H9 (cell line): ENCODE data around the gene MIB2. TPM values are rescaled to one million over a fixed set of nuclear protein-coding genes. Genes with fewer than 3 reads are reported as not detected.
"Not testable (repeated sequence)": the region's sequence is repeated elsewhere in the genome, so short reads cannot be mapped to it uniquely, and the experiment has no call there.

Source experiments
- DNase-seq: peaks from one replicate; pipeline ENCODE4 v3.0.0-alpha.2; 2017
- H2AFZ ChIP-seq: one replicate; pipeline ENCODE4 v1.6.1; 2013; ENCODE audit warnings: mild to moderate bottlenecking, low read length, control low read depth, moderate library complexity
- H2AK5ac ChIP-seq: 2 replicates; pipeline ENCODE4 v1.6.1; 2013; ENCODE audit warnings: low read length, control low read depth, mixed read lengths; ENCODE audit not compliant: insufficient read length
- H2BK120ac ChIP-seq: one replicate; pipeline ENCODE4 v1.6.1; 2013; ENCODE audit warnings: low read depth, mild to moderate bottlenecking, low read length, control low read depth, inconsistent platforms; ENCODE audit not compliant: poor library complexity, severe bottlenecking
- H2BK12ac ChIP-seq: 2 replicates; pipeline ENCODE4 v1.6.1; 2013; ENCODE audit warnings: low read length, control low read depth, mixed read lengths, low read depth; ENCODE audit not compliant: insufficient read length
- H2BK15ac ChIP-seq: 2 replicates; pipeline ENCODE4 v1.6.1; 2013; ENCODE audit warnings: low read depth, low read length, control low read depth
- H2BK20ac ChIP-seq: one replicate; pipeline ENCODE4 v1.6.1; 2013; ENCODE audit warnings: low read depth, mild to moderate bottlenecking, low read length, control low read depth, inconsistent platforms; ENCODE audit not compliant: poor library complexity, severe bottlenecking
- H2BK5ac ChIP-seq: 2 replicates; pipeline ENCODE4 v1.6.1; 2013; ENCODE audit warnings: low read length, control low read depth, mixed read lengths; ENCODE audit not compliant: insufficient read length
- H3K14ac ChIP-seq: 2 replicates; pipeline ENCODE4 v1.6.1; 2013; ENCODE audit warnings: low read length, control low read depth; ENCODE audit not compliant: insufficient read depth
- H3K18ac ChIP-seq: 2 replicates; pipeline ENCODE4 v1.6.1; 2013; ENCODE audit warnings: low read depth, mild to moderate bottlenecking, mixed read lengths, low read length, control low read depth; ENCODE audit not compliant: insufficient read length
- H3K23ac ChIP-seq: 2 replicates; pipeline ENCODE4 v1.6.1; 2013; ENCODE audit warnings: low read length, control low read depth, mixed read lengths, low read depth; ENCODE audit not compliant: insufficient read length
- H3K23me2 ChIP-seq: 2 replicates; pipeline ENCODE4 v1.6.1; 2013; ENCODE audit warnings: low read depth, mild to moderate bottlenecking, mixed read lengths, low read length, control low read depth; ENCODE audit not compliant: insufficient read length, poor library complexity, severe bottlenecking
- H3K27ac ChIP-seq: 2 replicates; pipeline ENCODE4 v1.5.1; 2013; ENCODE audit warnings: low read length, control low read depth, mixed read lengths, low read depth; ENCODE audit not compliant: insufficient read length
- H3K27me3 ChIP-seq: 2 replicates; pipeline ENCODE4 v1.6.1; 2013; ENCODE audit warnings: low read length, control low read depth, inconsistent platforms; ENCODE audit not compliant: insufficient read depth
- H3K4ac ChIP-seq: 2 replicates; pipeline ENCODE4 v1.6.1; 2013; ENCODE audit warnings: low read depth, mild to moderate bottlenecking, control low read depth, inconsistent platforms, low read length, moderate library complexity
- H3K4me1 ChIP-seq: 2 replicates; pipeline ENCODE4 v1.6.1; 2013; ENCODE audit warnings: low read length, control low read depth, inconsistent platforms; ENCODE audit not compliant: insufficient read depth
- H3K4me2 ChIP-seq: 2 replicates; pipeline ENCODE4 v1.6.1; 2013; ENCODE audit warnings: low read length, control low read depth, mixed read lengths; ENCODE audit not compliant: insufficient read length, insufficient read depth
- H3K56ac ChIP-seq: 2 replicates; pipeline ENCODE4 v1.6.1; 2013; ENCODE audit warnings: low read depth, mild to moderate bottlenecking, mixed read lengths, low read length, control low read depth; ENCODE audit not compliant: insufficient read length
- H3K79me1 ChIP-seq: 2 replicates; pipeline ENCODE4 v1.6.1; 2013; ENCODE audit warnings: low read depth, mild to moderate bottlenecking, moderate library complexity, low read length, control low read depth, inconsistent platforms; ENCODE audit not compliant: insufficient read depth, poor library complexity, severe bottlenecking
- H3K79me2 ChIP-seq: 2 replicates; pipeline ENCODE4 v1.6.1; 2013; ENCODE audit warnings: low read length, control low read depth, inconsistent platforms; ENCODE audit not compliant: insufficient read depth
- H3K9ac ChIP-seq: 2 replicates; pipeline ENCODE4 v1.6.1; 2013; ENCODE audit warnings: low read length, control low read depth, mixed read lengths; ENCODE audit not compliant: insufficient read length; ENCODE audit errors: extremely low read depth
- H3K9me3 ChIP-seq: one replicate; pipeline ENCODE4 v1.6.1; 2013; ENCODE audit warnings: low read depth, low read length, inconsistent platforms; ENCODE audit not compliant: control insufficient read depth
- H3T11ph ChIP-seq: one replicate; pipeline ENCODE4 v1.6.1; 2013; ENCODE audit warnings: mild to moderate bottlenecking, low read length, control low read depth, inconsistent platforms
- H4K20me1 ChIP-seq: one replicate; pipeline ENCODE4 v1.6.1; 2013; ENCODE audit not compliant: control insufficient read depth, insufficient read length, insufficient read depth
- H4K5ac ChIP-seq: 2 replicates; pipeline ENCODE4 v1.6.1; 2013; ENCODE audit warnings: low read depth, mild to moderate bottlenecking, mixed read lengths, low read length, control low read depth; ENCODE audit not compliant: insufficient read length
- H4K8ac ChIP-seq: replicated peaks from 2 replicates; pipeline ENCODE4 v1.6.1; 2013; ENCODE audit warnings: low read length, control low read depth, mixed read lengths, low read depth; ENCODE audit not compliant: insufficient read length
- H4K91ac ChIP-seq: 2 replicates; pipeline ENCODE4 v1.6.1; 2013; ENCODE audit warnings: low read depth, mild to moderate bottlenecking, moderate library complexity, mixed read lengths, low read length, control low read depth; ENCODE audit not compliant: insufficient read length
- H3K27ac Mint-ChIP-seq, 3 experiments: 2 replicates in 2 of 3; 3 replicates in 1 of 3; pipeline ENCODE4 v1.8.0; 2020 to 2021; ENCODE audit warnings: mixed read lengths in 3 of 3, mild to moderate bottlenecking in 1 of 3, moderate library complexity in 1 of 3
- H3K27me3 Mint-ChIP-seq: 2 replicates; pipeline ENCODE4 v1.8.0; 2021; ENCODE audit warnings: low read depth, mild to moderate bottlenecking, moderate library complexity, mixed read lengths
- H3K36me3 Mint-ChIP-seq, 3 experiments: 2 replicates in 2 of 3; 3 replicates in 1 of 3; pipeline ENCODE4 v1.8.0; 2020 to 2021; ENCODE audit warnings: low read depth in 3 of 3, mixed read lengths in 3 of 3; ENCODE audit not compliant: insufficient read depth in 1 of 3
- H3K4me1 Mint-ChIP-seq, 2 experiments: 2 replicates each; pipeline ENCODE4 v1.8.0; 2020; ENCODE audit warnings: mixed read lengths in 2 of 2
- H3K4me3 Mint-ChIP-seq, 2 experiments: 2 replicates in 1 of 2; 3 replicates in 1 of 2; pipeline ENCODE4 v1.8.0; 2020 to 2021; ENCODE audit warnings: mild to moderate bottlenecking in 2 of 2, mixed read lengths in 2 of 2, moderate library complexity in 1 of 2
- H3K9me3 Mint-ChIP-seq, 2 experiments: 2 replicates in 1 of 2; 3 replicates in 1 of 2; pipeline ENCODE4 v1.8.0; 2020; ENCODE audit warnings: mild to moderate bottlenecking in 2 of 2, mixed read lengths in 2 of 2, moderate library complexity in 1 of 2
- WGBS: extraction: QIAGEN DNeasy Blood & Tissue Kit; methylation state at CpG from one replicate; pipeline ENCODE4 v1.1.7; 2013; ENCODE audit warnings: missing lambda C conversion rate, low lambda C conversion rate, mixed read lengths; ENCODE audit not compliant: insufficient read length; ENCODE audit errors: extremely low coverage; 5-methylcytosine and 5-hydroxymethylcytosine counted together
- total RNA-seq: library from RNA; stranded (reverse); gene quantifications from 2 replicates; pipeline ENCODE4 v1.2.1, GENCODE V29; 2021

The MIB2 gene
- total RNA-seq, 1 experiment from 2014 or later = 77.8 TPM

GRCh38 chr1:1639368-1639767, 24.1 kb downstream of the MIB2 start:
- no CpG with 5 or more reads among the region's 16 CpGs for WGBS
- H2BK15ac ChIP-seq, H3K27ac Mint-ChIP-seq, DNase-seq, H3K18ac ChIP-seq, H4K5ac ChIP-seq, H3K14ac ChIP-seq, H3K27me3 ChIP-seq, H3K9me3 Mint-ChIP-seq, H3K4me1 ChIP-seq, H2AFZ ChIP-seq, H3T11ph ChIP-seq, H3K23me2 ChIP-seq, H3K4me1 Mint-ChIP-seq, H2BK20ac ChIP-seq, H2BK5ac ChIP-seq, H3K79me2 ChIP-seq, H4K8ac ChIP-seq, H3K9ac ChIP-seq, H3K9me3 ChIP-seq, H3K27ac ChIP-seq, H3K4me3 Mint-ChIP-seq, H4K20me1 ChIP-seq, H2BK12ac ChIP-seq, H3K4me2 ChIP-seq, H3K27me3 Mint-ChIP-seq, H3K23ac ChIP-seq, H2AK5ac ChIP-seq, H4K91ac ChIP-seq, H3K79me1 ChIP-seq, H3K56ac ChIP-seq, H3K4ac ChIP-seq, H2BK120ac ChIP-seq: not testable (repeated sequence)
- H3K36me3 Mint-ChIP-seq = peaks cover 5 to 12% (median 9%) of the 10 kb centered on the region in 3 experiments; a peak in 5 of 7 replicates

- not testable (repeated sequence) for H3K4ac ChIP-seq, H3K4me3 Mint-ChIP-seq, H3K9me3 Mint-ChIP-seq, H3K14ac ChIP-seq, H4K20me1 ChIP-seq, H3K9ac ChIP-seq, H3K4me2 ChIP-seq, H4K5ac ChIP-seq, H3K79me1 ChIP-seq, H2AK5ac ChIP-seq, H3T11ph ChIP-seq, H2BK5ac ChIP-seq, H2BK120ac ChIP-seq, H3K56ac ChIP-seq, H3K27me3 Mint-ChIP-seq, H3K23ac ChIP-seq, H3K79me2 ChIP-seq, H4K91ac ChIP-seq, H3K23me2 ChIP-seq, H3K4me1 ChIP-seq, H2AFZ ChIP-seq, H3K9me3 ChIP-seq, H2BK12ac ChIP-seq, H3K4me1 Mint-ChIP-seq, DNase-seq, H4K8ac ChIP-seq, H3K18ac ChIP-seq, H2BK20ac ChIP-seq, H3K27me3 ChIP-seq, H3K27ac ChIP-seq, H2BK15ac ChIP-seq, H3K27ac Mint-ChIP-seq
- no CpG with 5 or more reads among the region's 25 CpGs for WGBS
- H3K36me3 Mint-ChIP-seq = peaks cover 5 to 12% (median 9%) of the 10 kb centered on the region in 3 experiments; a peak in 5 of 7 replicates
Observed at GRCh38 chr1:1640081-1640480, 24.8 kb downstream of the MIB2 start.
